ENCODE data around the gene CNDP1.

DNA sequence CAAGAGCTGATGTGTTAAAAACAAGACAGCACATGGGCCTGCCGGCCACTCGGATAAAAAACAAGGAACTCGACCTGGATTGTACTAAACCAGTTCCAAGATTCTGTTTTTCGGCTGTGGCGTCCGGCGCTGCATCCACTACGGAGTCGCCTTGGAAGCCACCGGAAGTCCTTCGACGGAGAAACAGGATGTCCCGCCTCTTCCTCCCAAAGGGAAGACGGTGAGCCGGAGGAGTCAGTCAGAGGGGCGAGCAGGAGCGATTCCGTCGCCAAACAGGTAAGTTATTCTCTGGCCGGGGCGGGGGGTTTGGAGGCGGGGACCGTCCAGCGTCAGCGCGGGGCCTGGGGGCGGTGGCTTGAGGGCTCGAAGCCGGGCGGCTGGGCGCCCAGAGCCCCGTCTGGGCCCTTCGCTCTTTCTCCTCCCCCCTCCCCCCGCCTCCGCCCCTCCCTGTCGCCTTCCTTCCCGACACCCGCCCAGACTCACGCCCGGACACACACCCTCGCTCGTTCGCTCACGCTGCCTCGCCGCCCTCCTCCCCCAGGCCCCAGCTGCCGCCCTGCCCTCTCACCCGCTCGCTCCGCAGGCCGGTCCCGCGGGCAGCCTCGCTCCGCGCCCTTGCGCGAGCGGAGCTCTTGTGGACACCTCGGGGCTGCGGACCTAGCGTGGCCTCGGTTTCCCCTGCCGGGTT, 63.5 kb downstream of the CNDP1 start, which contains the start of gene ZNF407:
- TF ChIP-seq, protein P1, sequence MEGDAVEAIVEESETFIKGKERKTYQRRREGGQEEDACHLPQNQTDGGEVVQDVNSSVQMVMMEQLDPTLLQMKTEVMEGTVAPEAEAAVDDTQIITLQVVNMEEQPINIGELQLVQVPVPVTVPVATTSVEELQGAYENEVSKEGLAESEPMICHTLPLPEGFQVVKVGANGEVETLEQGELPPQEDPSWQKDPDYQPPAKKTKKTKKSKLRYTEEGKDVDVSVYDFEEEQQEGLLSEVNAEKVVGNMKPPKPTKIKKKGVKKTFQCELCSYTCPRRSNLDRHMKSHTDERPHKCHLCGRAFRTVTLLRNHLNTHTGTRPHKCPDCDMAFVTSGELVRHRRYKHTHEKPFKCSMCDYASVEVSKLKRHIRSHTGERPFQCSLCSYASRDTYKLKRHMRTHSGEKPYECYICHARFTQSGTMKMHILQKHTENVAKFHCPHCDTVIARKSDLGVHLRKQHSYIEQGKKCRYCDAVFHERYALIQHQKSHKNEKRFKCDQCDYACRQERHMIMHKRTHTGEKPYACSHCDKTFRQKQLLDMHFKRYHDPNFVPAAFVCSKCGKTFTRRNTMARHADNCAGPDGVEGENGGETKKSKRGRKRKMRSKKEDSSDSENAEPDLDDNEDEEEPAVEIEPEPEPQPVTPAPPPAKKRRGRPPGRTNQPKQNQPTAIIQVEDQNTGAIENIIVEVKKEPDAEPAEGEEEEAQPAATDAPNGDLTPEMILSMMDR (IDR thresholded peaks at IDR 0.05; ENCODE audit: poor library complexity, severe bottlenecking) = no peak
- TF ChIP-seq EP300 (conservative IDR thresholded peaks at IDR 0.05; ENCODE audit: poor library complexity, severe bottlenecking) = no peak
